Panc1 (cell line): Measurements from ENCODE around the gene PYGO2.

Experiments
- POLR2AphosphoS5 ChIP-seq: IDR thresholded peaks from 2 replicates; pipeline ENCODE4 v1.6.1; 2012; ENCODE audit warnings: mild to moderate bottlenecking, low read depth, low read length, moderate library complexity
- TCF7L2 ChIP-seq: IDR thresholded peaks from 2 replicates; pipeline ENCODE4 v1.6.1; 2011; ENCODE audit warnings: mild to moderate bottlenecking, low read depth, low read length, inconsistent platforms
- TF ChIP-seq, protein P1 (sequence below): fragments of 450-650 bp; IDR thresholded peaks from 2 replicates; pipeline ENCODE4 v1.5.1; 2017; ENCODE audit warnings: mild to moderate bottlenecking
- TF ChIP-seq, protein P2 (sequence below), 2 experiments: IDR thresholded peaks; 2 replicates each; pipeline ENCODE4 v1.6.1; 2011 to 2012; ENCODE audit warnings: low read depth in 2 of 2, control low read depth in 1 of 2, low read length in 1 of 2, mild to moderate bottlenecking in 1 of 2, moderate library complexity in 1 of 2; ENCODE audit not compliant: insufficient read depth in 1 of 2

DNA sequence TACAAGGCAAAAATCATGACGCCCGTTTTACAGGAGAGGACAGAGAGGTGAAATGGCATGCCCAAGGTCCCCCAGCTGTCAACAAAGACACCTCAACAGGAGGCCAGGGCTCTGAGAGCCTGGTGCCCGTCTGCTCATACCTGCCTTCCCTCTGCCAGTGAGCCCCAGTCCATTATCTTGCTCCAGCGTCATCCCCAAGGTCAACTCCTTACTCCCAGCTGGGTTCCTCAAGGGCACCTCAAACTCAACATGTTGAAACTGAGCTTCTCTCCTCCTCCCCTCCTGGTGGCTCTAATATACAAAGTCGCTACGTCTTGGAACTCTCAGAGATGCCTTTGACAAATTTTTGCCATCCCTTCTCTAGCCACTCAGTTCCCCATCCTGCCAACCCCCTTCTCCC is 8.9 kb downstream of the PYGO2 start:
- TF ChIP-seq POLR2AphosphoS5 (no peak), TCF7L2 (no peak)
- TF ChIP-seq, protein P1, sequence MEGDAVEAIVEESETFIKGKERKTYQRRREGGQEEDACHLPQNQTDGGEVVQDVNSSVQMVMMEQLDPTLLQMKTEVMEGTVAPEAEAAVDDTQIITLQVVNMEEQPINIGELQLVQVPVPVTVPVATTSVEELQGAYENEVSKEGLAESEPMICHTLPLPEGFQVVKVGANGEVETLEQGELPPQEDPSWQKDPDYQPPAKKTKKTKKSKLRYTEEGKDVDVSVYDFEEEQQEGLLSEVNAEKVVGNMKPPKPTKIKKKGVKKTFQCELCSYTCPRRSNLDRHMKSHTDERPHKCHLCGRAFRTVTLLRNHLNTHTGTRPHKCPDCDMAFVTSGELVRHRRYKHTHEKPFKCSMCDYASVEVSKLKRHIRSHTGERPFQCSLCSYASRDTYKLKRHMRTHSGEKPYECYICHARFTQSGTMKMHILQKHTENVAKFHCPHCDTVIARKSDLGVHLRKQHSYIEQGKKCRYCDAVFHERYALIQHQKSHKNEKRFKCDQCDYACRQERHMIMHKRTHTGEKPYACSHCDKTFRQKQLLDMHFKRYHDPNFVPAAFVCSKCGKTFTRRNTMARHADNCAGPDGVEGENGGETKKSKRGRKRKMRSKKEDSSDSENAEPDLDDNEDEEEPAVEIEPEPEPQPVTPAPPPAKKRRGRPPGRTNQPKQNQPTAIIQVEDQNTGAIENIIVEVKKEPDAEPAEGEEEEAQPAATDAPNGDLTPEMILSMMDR, result no peak
- TF ChIP-seq, protein P2, sequence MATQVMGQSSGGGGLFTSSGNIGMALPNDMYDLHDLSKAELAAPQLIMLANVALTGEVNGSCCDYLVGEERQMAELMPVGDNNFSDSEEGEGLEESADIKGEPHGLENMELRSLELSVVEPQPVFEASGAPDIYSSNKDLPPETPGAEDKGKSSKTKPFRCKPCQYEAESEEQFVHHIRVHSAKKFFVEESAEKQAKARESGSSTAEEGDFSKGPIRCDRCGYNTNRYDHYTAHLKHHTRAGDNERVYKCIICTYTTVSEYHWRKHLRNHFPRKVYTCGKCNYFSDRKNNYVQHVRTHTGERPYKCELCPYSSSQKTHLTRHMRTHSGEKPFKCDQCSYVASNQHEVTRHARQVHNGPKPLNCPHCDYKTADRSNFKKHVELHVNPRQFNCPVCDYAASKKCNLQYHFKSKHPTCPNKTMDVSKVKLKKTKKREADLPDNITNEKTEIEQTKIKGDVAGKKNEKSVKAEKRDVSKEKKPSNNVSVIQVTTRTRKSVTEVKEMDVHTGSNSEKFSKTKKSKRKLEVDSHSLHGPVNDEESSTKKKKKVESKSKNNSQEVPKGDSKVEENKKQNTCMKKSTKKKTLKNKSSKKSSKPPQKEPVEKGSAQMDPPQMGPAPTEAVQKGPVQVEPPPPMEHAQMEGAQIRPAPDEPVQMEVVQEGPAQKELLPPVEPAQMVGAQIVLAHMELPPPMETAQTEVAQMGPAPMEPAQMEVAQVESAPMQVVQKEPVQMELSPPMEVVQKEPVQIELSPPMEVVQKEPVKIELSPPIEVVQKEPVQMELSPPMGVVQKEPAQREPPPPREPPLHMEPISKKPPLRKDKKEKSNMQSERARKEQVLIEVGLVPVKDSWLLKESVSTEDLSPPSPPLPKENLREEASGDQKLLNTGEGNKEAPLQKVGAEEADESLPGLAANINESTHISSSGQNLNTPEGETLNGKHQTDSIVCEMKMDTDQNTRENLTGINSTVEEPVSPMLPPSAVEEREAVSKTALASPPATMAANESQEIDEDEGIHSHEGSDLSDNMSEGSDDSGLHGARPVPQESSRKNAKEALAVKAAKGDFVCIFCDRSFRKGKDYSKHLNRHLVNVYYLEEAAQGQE (IDR thresholded peaks at IDR 0.05; ENCODE audit: insufficient read depth in 1 of 2, low read depth in 2 of 2, low read length in 1 of 2), result no peak
